GM20000 (cell line): ENCODE results near the gene BRS3.
"Not testable (repeated sequence)": the region's sequence is repeated elsewhere in the genome, so short reads cannot be mapped to it uniquely, and the experiment has no call there.

Experiments used
- DNase-seq: peaks from one replicate; pipeline ENCODE4 v3.0.0; 2012; ENCODE audit warnings: low spot score
- TF ChIP-seq, protein P1 (sequence below): IDR thresholded peaks from 2 replicates; pipeline ENCODE4 v1.5.1; 2012; ENCODE audit warnings: mild to moderate bottlenecking, control low read depth; ENCODE audit errors: extremely low read depth, missing control alignments

Gene BRS3

DNA sequence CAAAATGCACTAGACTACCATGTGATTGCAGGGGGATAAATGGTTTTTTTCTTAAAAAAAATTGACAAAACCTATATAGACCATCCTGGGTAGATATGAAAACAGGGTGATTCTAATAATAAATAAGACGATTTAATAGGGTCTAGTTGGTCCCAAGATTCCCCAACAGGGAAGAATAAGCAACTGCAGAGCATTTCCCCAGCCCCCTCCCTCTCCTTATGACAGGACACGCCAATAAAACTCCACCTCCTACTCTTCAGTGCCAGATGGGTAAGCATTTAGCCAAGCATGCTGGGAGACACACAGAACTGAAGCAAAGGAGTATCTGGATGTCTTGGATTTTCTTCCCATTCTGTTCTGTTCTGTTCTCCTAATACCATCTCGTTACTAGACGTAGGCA, at the start of gene BRS3:
BRS3 (plus strand) TSS at position 301 of the 400 bp plus-strand sequence. CDS start 168 bp downstream, outside the sequence.
- TF ChIP-seq, protein P1, sequence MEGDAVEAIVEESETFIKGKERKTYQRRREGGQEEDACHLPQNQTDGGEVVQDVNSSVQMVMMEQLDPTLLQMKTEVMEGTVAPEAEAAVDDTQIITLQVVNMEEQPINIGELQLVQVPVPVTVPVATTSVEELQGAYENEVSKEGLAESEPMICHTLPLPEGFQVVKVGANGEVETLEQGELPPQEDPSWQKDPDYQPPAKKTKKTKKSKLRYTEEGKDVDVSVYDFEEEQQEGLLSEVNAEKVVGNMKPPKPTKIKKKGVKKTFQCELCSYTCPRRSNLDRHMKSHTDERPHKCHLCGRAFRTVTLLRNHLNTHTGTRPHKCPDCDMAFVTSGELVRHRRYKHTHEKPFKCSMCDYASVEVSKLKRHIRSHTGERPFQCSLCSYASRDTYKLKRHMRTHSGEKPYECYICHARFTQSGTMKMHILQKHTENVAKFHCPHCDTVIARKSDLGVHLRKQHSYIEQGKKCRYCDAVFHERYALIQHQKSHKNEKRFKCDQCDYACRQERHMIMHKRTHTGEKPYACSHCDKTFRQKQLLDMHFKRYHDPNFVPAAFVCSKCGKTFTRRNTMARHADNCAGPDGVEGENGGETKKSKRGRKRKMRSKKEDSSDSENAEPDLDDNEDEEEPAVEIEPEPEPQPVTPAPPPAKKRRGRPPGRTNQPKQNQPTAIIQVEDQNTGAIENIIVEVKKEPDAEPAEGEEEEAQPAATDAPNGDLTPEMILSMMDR: no peak
- no peak for DNase-seq

- no peak for DNase-seq
- TF ChIP-seq, protein P1: no peak
These were observed 49.6 kb upstream of the BRS3 start for GRCh38 chrX:136438192-136438591.

GRCh38 chrX:136445674-136446073, 42.1 kb upstream of the BRS3 start:
- DNase-seq: not testable (repeated sequence)

DNA sequence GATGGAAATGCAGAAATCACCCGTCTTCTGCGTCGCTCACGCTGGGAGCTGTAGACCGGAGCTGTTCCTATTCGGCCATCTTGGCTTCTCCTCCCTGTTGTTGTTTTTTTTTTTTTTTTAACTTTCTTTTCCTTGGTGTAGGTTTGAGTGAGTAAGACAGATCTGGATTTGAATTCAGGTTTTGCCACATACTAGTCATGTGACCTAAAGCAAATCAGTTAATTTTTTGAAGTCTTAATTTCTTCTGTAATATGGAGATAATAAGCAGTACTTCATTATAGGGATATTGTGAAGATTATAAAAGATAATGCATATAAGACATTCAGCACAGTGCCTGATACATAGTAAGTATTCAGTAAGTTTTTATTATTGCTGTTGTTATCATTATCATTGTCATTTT, 41.5 kb upstream of the BRS3 start:
- TF ChIP-seq, protein P1: no peak
- DNase-seq: no peak

DNA sequence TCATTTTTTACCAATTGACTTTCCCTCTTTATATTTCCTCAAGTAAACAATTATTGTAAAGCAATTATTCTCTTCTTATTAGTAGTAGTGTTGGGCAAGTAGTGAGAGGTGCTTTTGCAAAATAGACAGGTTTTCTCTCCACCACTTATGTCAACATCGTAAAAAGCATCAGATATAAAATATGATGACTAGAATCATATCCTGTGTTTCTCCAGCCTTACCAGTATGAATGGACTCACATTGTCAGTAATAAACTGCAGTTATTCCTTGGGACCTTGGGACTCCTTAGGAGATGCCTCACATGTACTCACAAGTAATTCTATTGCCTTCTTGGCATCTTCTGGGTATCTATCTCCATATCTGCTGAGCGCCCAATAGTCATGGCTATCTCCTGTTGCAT, 40.4 kb upstream of the BRS3 start:
- TF ChIP-seq, protein P1: no peak
- DNase-seq: no peak

DNA sequence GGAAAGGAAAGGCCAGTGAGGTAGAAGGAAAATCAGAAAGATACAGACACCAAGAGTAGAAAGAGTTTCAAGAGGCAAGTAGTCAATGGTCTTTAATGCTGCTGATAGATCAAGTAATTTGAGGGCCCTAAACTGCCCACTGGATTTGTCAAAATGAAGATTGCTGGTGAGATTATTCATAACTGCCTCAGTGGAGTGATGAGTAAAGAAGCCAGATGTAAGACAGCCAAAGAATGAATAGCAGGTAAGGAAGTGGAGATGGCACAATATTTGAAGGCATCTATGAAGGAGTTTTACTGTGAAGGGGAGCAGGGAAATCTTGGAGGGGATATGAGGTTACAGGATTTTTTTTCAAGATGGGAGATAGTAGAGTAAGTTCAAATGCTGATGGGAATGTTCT, 39.8 kb upstream of the BRS3 start:
- no peak for DNase-seq
- TF ChIP-seq, protein P1: no peak

DNA sequence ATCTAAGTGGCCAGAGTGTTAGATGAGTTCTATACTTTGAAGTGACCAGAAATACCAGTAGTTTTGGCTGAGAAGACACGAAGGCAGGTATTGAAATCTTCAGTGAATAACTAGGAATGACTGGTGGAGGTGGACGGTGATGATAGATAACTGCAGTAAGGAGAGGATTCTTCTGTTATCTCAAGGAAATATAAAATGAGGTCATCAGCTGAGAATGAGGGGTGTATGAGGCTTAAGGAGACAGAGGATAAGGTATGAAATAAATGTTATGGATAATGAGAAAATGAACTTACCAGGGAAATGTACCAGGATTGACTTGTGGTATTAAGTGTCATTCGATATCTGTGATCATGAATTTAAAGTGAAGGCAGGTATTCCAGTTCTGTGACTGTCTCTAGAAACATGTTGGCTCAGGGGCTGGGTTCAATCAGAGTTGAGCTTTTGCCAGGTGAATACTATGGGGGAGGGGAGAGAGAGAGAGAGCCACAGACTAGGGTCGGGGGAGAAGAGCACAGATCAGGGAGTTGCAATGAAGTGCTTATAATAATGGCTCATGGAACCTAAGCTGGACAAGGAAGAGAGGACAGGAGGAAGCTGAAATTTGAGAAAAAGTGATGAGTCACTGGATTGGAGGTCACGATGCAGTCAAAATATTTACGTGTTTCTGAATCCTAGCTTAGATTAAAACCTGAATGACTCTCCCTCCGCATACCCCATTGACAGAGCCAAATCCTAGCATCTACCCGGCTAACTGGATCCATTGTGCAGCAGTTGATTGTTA, 37.5 kb upstream of the BRS3 start:
- no peak for DNase-seq
- TF ChIP-seq, protein P1: no peak

- no peak for DNase-seq
- TF ChIP-seq, protein P1: no peak
These were observed 35.1 kb upstream of the BRS3 start for GRCh38 chrX:136452614-136453013.
